H54 (cell line): Measurements from ENCODE around the gene KCNK7.

ENCODE experiments used
- DNase-seq: peaks from one replicate; pipeline ENCODE4 v3.0.0; 2011; ENCODE audit warnings: low spot score, mixed read lengths; ENCODE audit not compliant: insufficient read length
- FAIRE-seq: peaks from 3 replicates; lab custom pipeline; 2011; peaks lifted over from hg19 to GRCh38; lab: Jason Lieb, UNC
- POLR2A ChIP-seq: IDR thresholded peaks from 2 replicates; pipeline ENCODE4 v1.6.1; 2011; ENCODE audit warnings: low read depth, mild to moderate bottlenecking, low read length

The KCNK7 gene

GRCh38 chr11:65636108-65637031, 40.8 kb upstream of the KCNK7 start:
- FAIRE-seq (no peak), DNase-seq (no peak)
- no peak for TF ChIP-seq POLR2A

- DNase-seq (no peak), FAIRE-seq (no peak)
- no peak for TF ChIP-seq POLR2A
Measured at GRCh38 chr11:65634905-65635731, 39.5 kb upstream of the KCNK7 start.

GRCh38 chr11:65634440-65634839, 38.8 kb upstream of the KCNK7 start:
- no peak for TF ChIP-seq POLR2A
- no peak for FAIRE-seq
- DNase-seq = no peak

- no peak for FAIRE-seq
- TF ChIP-seq POLR2A = no peak
- DNase-seq = no peak
Measured at GRCh38 chr11:65634109-65634436, 38.5 kb upstream of the KCNK7 start.

- TF ChIP-seq POLR2A = no peak
- DNase-seq (no peak), FAIRE-seq (no peak)
Measured at GRCh38 chr11:65633390-65634108, 37.9 kb upstream of the KCNK7 start.

GRCh38 chr11:65630215-65630614, 34.6 kb upstream of the KCNK7 start:
- no peak for TF ChIP-seq POLR2A
- FAIRE-seq (no peak), DNase-seq (no peak)

- no peak for TF ChIP-seq POLR2A
- no peak for FAIRE-seq
- no peak for DNase-seq
Measured at GRCh38 chr11:65629579-65629978, 34.0 kb upstream of the KCNK7 start.

GRCh38 chr11:65627202-65627601, 31.6 kb upstream of the KCNK7 start:
- FAIRE-seq (no peak), DNase-seq (no peak)
- no peak for TF ChIP-seq POLR2A

GRCh38 chr11:65625628-65626342, 30.2 kb upstream of the KCNK7 start:
- TF ChIP-seq POLR2A = no peak
- no peak for FAIRE-seq
- no peak for DNase-seq

GRCh38 chr11:65624931-65625627, 29.5 kb upstream of the KCNK7 start:
- DNase-seq = no peak
- no peak for TF ChIP-seq POLR2A
- no peak for FAIRE-seq

GRCh38 chr11:65623852-65624616, 28.4 kb upstream of the KCNK7 start:
- no peak for FAIRE-seq
- no peak for DNase-seq
- TF ChIP-seq POLR2A = no peak

GRCh38 chr11:65623177-65623576, 27.6 kb upstream of the KCNK7 start:
- no peak for TF ChIP-seq POLR2A
- FAIRE-seq (no peak), DNase-seq (no peak)
